HG03066 (cell line): ENCODE results near the gene NXT1.
"Not testable (repeated sequence)": the region's sequence is repeated elsewhere in the genome, so short reads cannot be mapped to it uniquely, and the experiment has no call there.

Source experiments
- ATAC-seq: cut with Tn5 transposase; IDR thresholded peaks from one replicate; pipeline ENCODE4 v1.9.1; 2021; ENCODE audit warnings: low read depth; ENCODE audit not compliant: unreplicated experiment

NXT1 gene

GRCh38 chr20:23327617-23328333, 22.8 kb upstream of the NXT1 start:
- ATAC-seq, result no peak

GRCh38 chr20:23331450-23332350, 18.9 kb upstream of the NXT1 start:
- ATAC-seq, result no peak

- ATAC-seq, result no peak
These were observed 18.1 kb upstream of the NXT1 start for GRCh38 chr20:23332467-23332866.

- ATAC-seq, result no peak
These were observed 16.5 kb upstream of the NXT1 start for GRCh38 chr20:23334111-23334510.

- ATAC-seq, result no peak
These were observed 15.1 kb upstream of the NXT1 start for GRCh38 chr20:23335521-23335920.

GRCh38 chr20:23336476-23336875, 14.1 kb upstream of the NXT1 start:
- ATAC-seq, result no peak

- no peak for ATAC-seq
These were observed 13.3 kb upstream of the NXT1 start for GRCh38 chr20:23337312-23337711.

- ATAC-seq, result no peak
These were observed 10.6 kb upstream of the NXT1 start for GRCh38 chr20:23339986-23340385.

GRCh38 chr20:23340524-23340923, 10.1 kb upstream of the NXT1 start:
- ATAC-seq, result no peak

- ATAC-seq, result no peak
These were observed 9.5 kb upstream of the NXT1 start for GRCh38 chr20:23341073-23341472.

- no peak for ATAC-seq
These were observed 7.0 kb upstream of the NXT1 start for GRCh38 chr20:23343590-23343989.

GRCh38 chr20:23344336-23344735, 6.3 kb upstream of the NXT1 start:
- ATAC-seq, result no peak

- ATAC-seq, result no peak
These were observed 4.6 kb upstream of the NXT1 start for GRCh38 chr20:23346002-23346401.

GRCh38 chr20:23347791-23348190, 2.8 kb upstream of the NXT1 start:
- ATAC-seq, result no peak

GRCh38 chr20:23348510-23348909, 2.1 kb upstream of the NXT1 start:
- ATAC-seq, result not testable (repeated sequence)

GRCh38 chr20:23349338-23350195, 1.0 kb upstream of the NXT1 start:
- ATAC-seq, result peak; percentile 33

GRCh38 chr20:23350904-23351838, 580 bp downstream of the NXT1 start:
- peak; percentile 18 for ATAC-seq

- ATAC-seq, result no peak
These were observed 5.6 kb downstream of the NXT1 start for GRCh38 chr20:23356203-23356602.

- ATAC-seq, result peak; percentile 62
These were observed 7.4 kb downstream of the NXT1 start for GRCh38 chr20:23357767-23358562.
